HL-60 (cell line): Measurements from ENCODE around the gene RALGAPB.

Experiments used
- POLR2AphosphoS5 ChIP-seq: IDR thresholded peaks from 2 replicates; pipeline ENCODE4 v1.6.1; 2012; ENCODE audit warnings: low read depth
- REST ChIP-seq: IDR thresholded peaks from 2 replicates; pipeline ENCODE4 v1.6.1; 2012; ENCODE audit warnings: low read depth; ENCODE audit not compliant: insufficient replicate concordance

- TF ChIP-seq POLR2AphosphoS5 (no peak), REST (no peak)
These were observed 1.4 kb upstream of the RALGAPB start for GRCh38 chr20:38471245-38471644.
